Measurements from ENCODE around the gene RNF220.

Gene RNF220

DNA sequence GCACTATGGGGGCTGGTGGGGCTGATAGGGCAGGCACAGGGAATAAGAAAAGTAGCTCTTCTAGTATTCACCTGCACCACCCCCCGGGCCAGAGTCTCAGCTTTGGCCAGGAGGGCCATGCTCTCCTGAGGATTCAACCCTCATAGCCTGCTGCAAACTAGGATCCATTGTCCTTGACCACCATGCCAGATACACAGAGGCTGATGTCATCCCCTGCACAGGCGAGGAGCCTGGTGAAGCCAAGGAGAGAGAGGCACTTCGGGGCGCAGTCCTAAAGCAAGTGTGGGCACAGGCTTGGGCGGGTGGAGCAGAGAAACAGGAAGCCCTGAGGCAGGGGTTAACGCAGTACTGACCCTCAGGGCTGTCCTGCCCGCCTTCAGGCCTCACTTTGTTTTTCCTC lies 239.8 kb downstream of the RNF220 start:
- ATAC-seq = no peak
- TF ChIP-seq TOX (CRISPR knock-in tag; IDR thresholded peaks at IDR 0.05; ENCODE audit: borderline replicate concordance) (no peak), RARB (CRISPR knock-in tag; IDR thresholded peaks at IDR 0.05) (no peak), ESRRG (CRISPR knock-in tag; IDR thresholded peaks at IDR 0.05) (no peak), ZFP3 (CRISPR knock-in tag; IDR thresholded peaks at IDR 0.05) (no peak), OSR1 (CRISPR knock-in tag; IDR thresholded peaks at IDR 0.05) (no peak), GLIS3 (CRISPR knock-in tag; IDR thresholded peaks at IDR 0.05) (no peak), ARNTL (CRISPR knock-in tag; IDR thresholded peaks at IDR 0.05; ENCODE audit: borderline replicate concordance, low read depth) (no peak), CSRNP3 (CRISPR knock-in tag; IDR thresholded peaks at IDR 0.05) (no peak), ZNF8 (CRISPR knock-in tag; IDR thresholded peaks at IDR 0.05) (no peak)
- TF ChIP-seq, protein P1, sequence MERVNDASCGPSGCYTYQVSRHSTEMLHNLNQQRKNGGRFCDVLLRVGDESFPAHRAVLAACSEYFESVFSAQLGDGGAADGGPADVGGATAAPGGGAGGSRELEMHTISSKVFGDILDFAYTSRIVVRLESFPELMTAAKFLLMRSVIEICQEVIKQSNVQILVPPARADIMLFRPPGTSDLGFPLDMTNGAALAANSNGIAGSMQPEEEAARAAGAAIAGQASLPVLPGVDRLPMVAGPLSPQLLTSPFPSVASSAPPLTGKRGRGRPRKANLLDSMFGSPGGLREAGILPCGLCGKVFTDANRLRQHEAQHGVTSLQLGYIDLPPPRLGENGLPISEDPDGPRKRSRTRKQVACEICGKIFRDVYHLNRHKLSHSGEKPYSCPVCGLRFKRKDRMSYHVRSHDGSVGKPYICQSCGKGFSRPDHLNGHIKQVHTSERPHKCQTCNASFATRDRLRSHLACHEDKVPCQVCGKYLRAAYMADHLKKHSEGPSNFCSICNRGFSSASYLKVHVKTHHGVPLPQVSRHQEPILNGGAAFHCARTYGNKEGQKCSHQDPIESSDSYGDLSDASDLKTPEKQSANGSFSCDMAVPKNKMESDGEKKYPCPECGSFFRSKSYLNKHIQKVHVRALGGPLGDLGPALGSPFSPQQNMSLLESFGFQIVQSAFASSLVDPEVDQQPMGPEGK (CRISPR knock-in tag; IDR thresholded peaks at IDR 0.05; ENCODE audit: borderline replicate concordance) = no peak

DNA sequence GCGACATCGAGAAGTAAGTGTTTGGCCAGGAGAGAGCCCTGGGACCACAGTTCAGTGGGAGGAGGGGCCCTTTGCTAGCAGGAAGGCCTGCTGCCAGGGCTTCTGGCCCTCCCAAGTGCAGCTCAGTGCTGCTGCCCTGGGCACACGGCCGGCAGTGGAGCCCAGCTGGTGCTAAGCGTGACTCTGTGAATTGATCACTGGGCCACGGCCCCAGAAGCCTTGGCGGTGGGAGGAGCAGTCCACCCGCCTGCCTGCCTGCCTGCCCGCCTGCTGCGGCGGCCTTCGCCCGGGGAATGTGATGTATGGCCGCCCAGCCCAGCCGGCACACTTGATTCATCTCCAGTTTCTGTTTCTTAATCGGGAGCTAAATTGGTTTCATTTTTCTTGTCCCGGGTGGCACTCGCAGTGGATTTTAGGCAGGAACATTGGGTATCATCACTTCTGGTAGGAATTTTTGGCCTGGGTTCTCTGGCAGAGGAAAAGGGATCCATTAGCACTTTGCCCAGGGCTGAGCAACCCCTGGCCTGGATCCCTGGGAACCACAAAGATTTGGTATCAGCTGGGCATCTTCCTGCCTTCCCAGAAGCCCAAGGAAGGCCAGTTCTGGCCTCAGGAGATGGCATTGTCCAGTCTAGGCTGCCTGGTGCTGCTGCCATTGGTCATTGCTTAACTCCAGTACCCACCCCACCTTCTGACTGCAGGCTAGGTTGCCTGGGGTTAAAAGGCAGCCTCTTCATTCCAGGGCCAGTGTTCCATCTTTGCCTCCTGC lies 240.6 kb downstream of the RNF220 start:
- TF ChIP-seq RARB (CRISPR knock-in tag; IDR thresholded peaks at IDR 0.05) = no peak
- no peak for TF ChIP-seq ESRRG (CRISPR knock-in tag; IDR thresholded peaks at IDR 0.05)
- TF ChIP-seq PPARA (CRISPR knock-in tag; IDR thresholded peaks at IDR 0.05; ENCODE audit: borderline replicate concordance) = no peak
- TF ChIP-seq TOX (CRISPR knock-in tag; IDR thresholded peaks at IDR 0.05; ENCODE audit: borderline replicate concordance) = no peak
- TF ChIP-seq, protein P2, sequence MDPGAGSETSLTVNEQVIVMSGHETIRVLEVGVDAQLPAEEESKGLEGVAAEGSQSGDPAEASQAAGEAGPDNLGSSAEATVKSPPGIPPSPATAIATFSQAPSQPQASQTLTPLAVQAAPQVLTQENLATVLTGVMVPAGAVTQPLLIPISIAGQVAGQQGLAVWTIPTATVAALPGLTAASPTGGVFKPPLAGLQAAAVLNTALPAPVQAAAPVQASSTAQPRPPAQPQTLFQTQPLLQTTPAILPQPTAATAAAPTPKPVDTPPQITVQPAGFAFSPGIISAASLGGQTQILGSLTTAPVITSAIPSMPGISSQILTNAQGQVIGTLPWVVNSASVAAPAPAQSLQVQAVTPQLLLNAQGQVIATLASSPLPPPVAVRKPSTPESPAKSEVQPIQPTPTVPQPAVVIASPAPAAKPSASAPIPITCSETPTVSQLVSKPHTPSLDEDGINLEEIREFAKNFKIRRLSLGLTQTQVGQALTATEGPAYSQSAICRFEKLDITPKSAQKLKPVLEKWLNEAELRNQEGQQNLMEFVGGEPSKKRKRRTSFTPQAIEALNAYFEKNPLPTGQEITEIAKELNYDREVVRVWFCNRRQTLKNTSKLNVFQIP (CRISPR knock-in tag; IDR thresholded peaks at IDR 0.05; ENCODE audit: borderline replicate concordance, low read depth) = no peak
- no peak for TF ChIP-seq BACH2 (CRISPR knock-in tag; IDR thresholded peaks at IDR 0.05; ENCODE audit: borderline replicate concordance)
- no peak for ATAC-seq

DNA sequence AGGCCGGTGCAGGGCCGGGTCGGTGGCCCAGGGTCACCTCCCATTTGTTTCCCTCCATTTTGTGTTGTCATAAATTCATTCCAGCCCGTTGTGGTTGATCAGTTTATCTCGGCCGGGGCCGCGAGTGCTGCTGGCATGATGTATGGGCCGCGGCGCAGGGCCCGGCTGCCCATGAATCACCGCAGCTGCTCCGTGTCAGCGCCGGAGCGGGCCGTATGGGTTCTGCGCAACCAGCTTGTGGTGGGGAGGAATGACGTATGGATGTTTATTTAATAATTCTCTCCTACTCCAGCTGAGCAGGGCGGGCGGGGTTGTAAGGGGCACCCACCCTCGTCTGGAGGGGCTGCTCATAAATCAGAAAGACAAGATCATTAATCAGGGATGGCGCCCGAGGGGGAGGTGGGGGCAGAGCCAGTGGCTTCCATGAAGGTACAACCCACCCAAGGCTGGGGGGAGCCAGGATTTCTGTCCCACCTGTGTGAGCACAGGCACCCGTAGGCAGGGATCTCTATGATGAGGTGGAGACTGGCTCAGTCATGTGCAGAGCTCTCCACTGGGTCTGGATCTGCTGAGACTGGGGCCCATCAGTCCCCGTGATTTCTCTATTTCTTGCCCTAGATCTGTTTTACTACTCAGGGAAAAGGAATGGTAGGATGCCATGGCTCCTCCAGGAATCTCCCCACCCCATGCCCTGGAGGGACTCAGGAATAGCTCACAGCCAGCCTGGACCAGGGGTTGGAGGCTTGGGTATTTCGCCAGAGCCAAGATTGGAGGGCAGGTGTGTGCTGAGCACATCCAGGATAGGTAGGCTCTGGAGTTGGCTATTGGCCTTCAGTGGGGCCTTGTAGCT lies 241.4 kb downstream of the RNF220 start:
- ATAC-seq = no peak

DNA sequence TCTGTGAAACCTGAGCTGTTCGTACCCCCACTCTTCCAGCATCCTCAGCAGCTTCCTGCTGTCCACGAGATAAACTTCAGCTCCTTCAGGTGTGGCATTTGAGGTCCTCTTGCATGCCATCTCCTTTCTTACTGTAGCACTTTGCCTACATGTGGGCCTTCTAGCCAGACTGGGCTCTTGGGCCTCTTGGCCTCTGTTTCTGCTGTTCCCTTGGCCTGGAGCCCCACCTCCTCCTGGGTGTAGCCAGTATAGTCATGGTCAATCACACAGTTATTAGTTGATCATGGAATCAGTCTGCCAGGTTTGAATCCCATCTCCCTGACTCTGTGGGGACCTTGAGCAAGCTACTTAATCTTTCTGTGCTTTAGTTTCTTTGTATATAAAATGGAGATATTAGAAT lies 242.8 kb downstream of the RNF220 start:
- no peak for ATAC-seq
- no peak for TF ChIP-seq ZC3H10 (CRISPR knock-in tag; IDR thresholded peaks at IDR 0.05)
- TF ChIP-seq, protein P1 (CRISPR knock-in tag; IDR thresholded peaks at IDR 0.05; ENCODE audit: borderline replicate concordance) = no peak
- TF ChIP-seq CSRNP3 (CRISPR knock-in tag; IDR thresholded peaks at IDR 0.05) = no peak
- no peak for TF ChIP-seq GLIS3 (CRISPR knock-in tag; IDR thresholded peaks at IDR 0.05)
- TF ChIP-seq, protein P3, sequence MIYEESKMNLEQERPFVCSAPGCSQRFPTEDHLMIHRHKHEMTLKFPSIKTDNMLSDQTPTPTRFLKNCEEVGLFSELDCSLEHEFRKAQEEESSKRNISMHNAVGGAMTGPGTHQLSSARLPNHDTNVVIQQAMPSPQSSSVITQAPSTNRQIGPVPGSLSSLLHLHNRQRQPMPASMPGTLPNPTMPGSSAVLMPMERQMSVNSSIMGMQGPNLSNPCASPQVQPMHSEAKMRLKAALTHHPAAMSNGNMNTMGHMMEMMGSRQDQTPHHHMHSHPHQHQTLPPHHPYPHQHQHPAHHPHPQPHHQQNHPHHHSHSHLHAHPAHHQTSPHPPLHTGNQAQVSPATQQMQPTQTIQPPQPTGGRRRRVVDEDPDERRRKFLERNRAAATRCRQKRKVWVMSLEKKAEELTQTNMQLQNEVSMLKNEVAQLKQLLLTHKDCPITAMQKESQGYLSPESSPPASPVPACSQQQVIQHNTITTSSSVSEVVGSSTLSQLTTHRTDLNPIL (CRISPR knock-in tag; IDR thresholded peaks at IDR 0.05; ENCODE audit: low read depth) = no peak
- TF ChIP-seq, protein P4, sequence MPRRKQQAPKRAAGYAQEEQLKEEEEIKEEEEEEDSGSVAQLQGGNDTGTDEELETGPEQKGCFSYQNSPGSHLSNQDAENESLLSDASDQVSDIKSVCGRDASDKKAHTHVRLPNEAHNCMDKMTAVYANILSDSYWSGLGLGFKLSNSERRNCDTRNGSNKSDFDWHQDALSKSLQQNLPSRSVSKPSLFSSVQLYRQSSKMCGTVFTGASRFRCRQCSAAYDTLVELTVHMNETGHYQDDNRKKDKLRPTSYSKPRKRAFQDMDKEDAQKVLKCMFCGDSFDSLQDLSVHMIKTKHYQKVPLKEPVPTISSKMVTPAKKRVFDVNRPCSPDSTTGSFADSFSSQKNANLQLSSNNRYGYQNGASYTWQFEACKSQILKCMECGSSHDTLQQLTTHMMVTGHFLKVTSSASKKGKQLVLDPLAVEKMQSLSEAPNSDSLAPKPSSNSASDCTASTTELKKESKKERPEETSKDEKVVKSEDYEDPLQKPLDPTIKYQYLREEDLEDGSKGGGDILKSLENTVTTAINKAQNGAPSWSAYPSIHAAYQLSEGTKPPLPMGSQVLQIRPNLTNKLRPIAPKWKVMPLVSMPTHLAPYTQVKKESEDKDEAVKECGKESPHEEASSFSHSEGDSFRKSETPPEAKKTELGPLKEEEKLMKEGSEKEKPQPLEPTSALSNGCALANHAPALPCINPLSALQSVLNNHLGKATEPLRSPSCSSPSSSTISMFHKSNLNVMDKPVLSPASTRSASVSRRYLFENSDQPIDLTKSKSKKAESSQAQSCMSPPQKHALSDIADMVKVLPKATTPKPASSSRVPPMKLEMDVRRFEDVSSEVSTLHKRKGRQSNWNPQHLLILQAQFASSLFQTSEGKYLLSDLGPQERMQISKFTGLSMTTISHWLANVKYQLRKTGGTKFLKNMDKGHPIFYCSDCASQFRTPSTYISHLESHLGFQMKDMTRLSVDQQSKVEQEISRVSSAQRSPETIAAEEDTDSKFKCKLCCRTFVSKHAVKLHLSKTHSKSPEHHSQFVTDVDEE (CRISPR knock-in tag; IDR thresholded peaks at IDR 0.05) = no peak
- no peak for TF ChIP-seq RARB (CRISPR knock-in tag; IDR thresholded peaks at IDR 0.05)

More for the DNA sequence above, 241.4 kb downstream of the RNF220 start:
- no peak for TF ChIP-seq ZFP30 (CRISPR knock-in tag; IDR thresholded peaks at IDR 0.05)
- no peak for TF ChIP-seq ISL1 (CRISPR knock-in tag; IDR thresholded peaks at IDR 0.05)

Data from SK-N-SH treated with all-trans-retinoic acid at 6 μM for 48 hours (cell line).